ENCODE results near the gene CACNA1C. TPM values are rescaled to one million over a fixed set of nuclear protein-coding genes. Genes with fewer than 3 reads are reported as not detected.

CACNA1C gene
- total RNA-seq, 2 experiments from 2014 or later = 0.69 to 1.4 TPM

DNA sequence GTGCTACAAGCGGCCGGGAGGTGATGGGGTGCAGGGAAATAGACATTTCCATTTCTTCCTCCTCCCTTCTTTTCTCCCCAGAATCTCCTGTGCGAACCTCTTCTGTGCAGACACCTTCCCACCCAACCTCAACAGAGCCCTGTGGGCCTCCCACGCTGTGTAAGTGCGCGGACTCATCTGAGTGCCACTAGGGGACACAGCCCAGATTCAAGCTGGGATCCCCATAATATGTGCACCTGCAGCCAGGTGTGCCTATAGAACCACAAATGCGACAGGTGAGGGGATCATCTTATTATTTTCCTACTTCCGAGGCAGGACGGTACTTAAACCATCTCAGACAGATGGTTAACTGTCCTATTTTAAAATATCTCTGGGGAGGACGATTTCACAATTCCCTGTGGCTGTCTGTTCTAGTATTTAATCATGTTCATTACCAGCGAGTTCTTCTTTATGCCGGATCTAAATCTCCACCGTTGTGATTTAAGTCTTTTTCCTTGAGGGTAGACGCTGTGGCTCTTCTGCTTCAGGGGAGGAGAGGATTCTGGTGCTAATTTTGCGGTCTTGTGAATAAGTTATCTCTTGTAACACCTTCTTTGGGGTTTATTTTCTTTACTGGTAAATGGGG, 17.2 kb upstream of the CACNA1C start:
- peak overlapping the region; percentile 88 for H3K4me2 ChIP-seq (ENCODE audit: low read length)
- H3K4me3 ChIP-seq (ENCODE audit: low read depth, low read length, poor library complexity, severe bottlenecking) = peak overlapping the region; percentile 58
- peaks cover 6% of the 10 kb centered on the region for H3K4me1 ChIP-seq (ENCODE audit: insufficient read depth, low read length, poor library complexity, severe bottlenecking)
- H3K36me3 ChIP-seq (ENCODE audit: insufficient read depth, low read length) = no peaks in the 10 kb centered on the region
- TF ChIP-seq, protein P1, sequence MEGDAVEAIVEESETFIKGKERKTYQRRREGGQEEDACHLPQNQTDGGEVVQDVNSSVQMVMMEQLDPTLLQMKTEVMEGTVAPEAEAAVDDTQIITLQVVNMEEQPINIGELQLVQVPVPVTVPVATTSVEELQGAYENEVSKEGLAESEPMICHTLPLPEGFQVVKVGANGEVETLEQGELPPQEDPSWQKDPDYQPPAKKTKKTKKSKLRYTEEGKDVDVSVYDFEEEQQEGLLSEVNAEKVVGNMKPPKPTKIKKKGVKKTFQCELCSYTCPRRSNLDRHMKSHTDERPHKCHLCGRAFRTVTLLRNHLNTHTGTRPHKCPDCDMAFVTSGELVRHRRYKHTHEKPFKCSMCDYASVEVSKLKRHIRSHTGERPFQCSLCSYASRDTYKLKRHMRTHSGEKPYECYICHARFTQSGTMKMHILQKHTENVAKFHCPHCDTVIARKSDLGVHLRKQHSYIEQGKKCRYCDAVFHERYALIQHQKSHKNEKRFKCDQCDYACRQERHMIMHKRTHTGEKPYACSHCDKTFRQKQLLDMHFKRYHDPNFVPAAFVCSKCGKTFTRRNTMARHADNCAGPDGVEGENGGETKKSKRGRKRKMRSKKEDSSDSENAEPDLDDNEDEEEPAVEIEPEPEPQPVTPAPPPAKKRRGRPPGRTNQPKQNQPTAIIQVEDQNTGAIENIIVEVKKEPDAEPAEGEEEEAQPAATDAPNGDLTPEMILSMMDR (conservative IDR thresholded peaks at IDR 0.05; ENCODE audit: low read length) = no peak
- H3K79me2 ChIP-seq (ENCODE audit: insufficient read depth, low read depth, low read length) = no peaks in the 10 kb centered on the region
- no peak for DNase-seq (ENCODE audit: low spot score)
- H3K9me3 ChIP-seq (ENCODE audit: low read length) = no peaks in the 10 kb centered on the region
- CTCF ChIA-PET (ENCODE audit: unreplicated experiment) = interaction anchor here (1.1 kb wide), 1 partner anchor 255 kb away, joined by 3 read pairs; no protein-coding TSS in a partner anchor
- POLR2A ChIA-PET = no interaction called here
- no peaks in the 10 kb centered on the region for H4K20me1 ChIP-seq (ENCODE audit: insufficient read depth, low read length)
- peak overlapping the region; percentile 78 for H2AFZ ChIP-seq (ENCODE audit: low read length)
- no peaks in the 10 kb centered on the region for H3K9me2 ChIP-seq (ENCODE audit: insufficient read depth, low read length)
- BruUV-seq (replicated peaks) = no TSS peak
- intact Hi-C loops (cut with micrococcal nuclease; ENCODE audit: unreplicated experiment) = loop anchor here (2.0 kb wide), 1 partner anchor 239 kb away; no protein-coding TSS in a partner anchor
- no peak overlapping the region for H3K27ac ChIP-seq (ENCODE audit: low read depth, low read length, poor library complexity, severe bottlenecking)

DNA sequence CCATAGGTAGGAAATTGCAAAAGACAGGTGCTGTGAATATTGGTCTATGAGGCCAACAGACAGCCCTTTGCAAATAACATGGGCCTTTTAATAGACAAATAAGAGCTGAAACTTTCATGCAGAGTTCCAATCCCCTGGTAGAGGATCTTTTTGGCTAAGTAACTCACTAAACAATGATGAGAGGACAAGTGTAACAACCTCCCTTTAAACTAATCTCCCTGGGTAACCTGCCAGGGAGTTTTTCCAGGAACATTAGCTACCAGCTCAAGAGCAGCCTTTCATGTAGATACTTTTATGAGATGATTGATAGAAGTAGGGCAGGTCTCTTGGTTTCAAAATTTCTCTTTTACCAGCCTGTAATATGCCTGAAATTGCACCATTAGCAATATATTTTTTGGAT, 13.8 kb upstream of the CACNA1C start:
- H3K4me2 ChIP-seq (ENCODE audit: low read length) = no peak overlapping the region
- H3K9me2 ChIP-seq (ENCODE audit: insufficient read depth, low read length) = no peaks in the 10 kb centered on the region
- no TSS peak for BruUV-seq (replicated peaks)
- CTCF ChIA-PET (ENCODE audit: unreplicated experiment) = no interaction called here
- H3K4me1 ChIP-seq (ENCODE audit: insufficient read depth, low read length, poor library complexity, severe bottlenecking) = peaks cover 6% of the 10 kb centered on the region
- no peak overlapping the region for H3K4me3 ChIP-seq (ENCODE audit: low read depth, low read length, poor library complexity, severe bottlenecking)
- intact Hi-C loops (cut with micrococcal nuclease; ENCODE audit: unreplicated experiment) = no loop called here
- no peaks in the 10 kb centered on the region for H3K36me3 ChIP-seq (ENCODE audit: insufficient read depth, low read length)
- no peak overlapping the region for H3K27ac ChIP-seq (ENCODE audit: low read depth, low read length, poor library complexity, severe bottlenecking)
- DNase-seq (ENCODE audit: low spot score) = no peak
- no peak overlapping the region for H2AFZ ChIP-seq (ENCODE audit: low read length)
- POLR2A ChIA-PET = interaction anchor here (0.6 kb wide), 1 partner anchor 541 kb away, joined by 3 read pairs; no protein-coding TSS in a partner anchor
- H3K79me2 ChIP-seq (ENCODE audit: insufficient read depth, low read depth, low read length) = no peaks in the 10 kb centered on the region
- no peaks in the 10 kb centered on the region for H4K20me1 ChIP-seq (ENCODE audit: insufficient read depth, low read length)
- TF ChIP-seq, protein P1 (conservative IDR thresholded peaks at IDR 0.05; ENCODE audit: low read length) = no peak
- TF ChIP-seq EZH2phosphoT487 (IDR thresholded peaks at IDR 0.05; ENCODE audit: borderline replicate concordance, low read depth, low read length) = no peak
- H3K9me3 ChIP-seq (ENCODE audit: low read length) = no peaks in the 10 kb centered on the region

DNA sequence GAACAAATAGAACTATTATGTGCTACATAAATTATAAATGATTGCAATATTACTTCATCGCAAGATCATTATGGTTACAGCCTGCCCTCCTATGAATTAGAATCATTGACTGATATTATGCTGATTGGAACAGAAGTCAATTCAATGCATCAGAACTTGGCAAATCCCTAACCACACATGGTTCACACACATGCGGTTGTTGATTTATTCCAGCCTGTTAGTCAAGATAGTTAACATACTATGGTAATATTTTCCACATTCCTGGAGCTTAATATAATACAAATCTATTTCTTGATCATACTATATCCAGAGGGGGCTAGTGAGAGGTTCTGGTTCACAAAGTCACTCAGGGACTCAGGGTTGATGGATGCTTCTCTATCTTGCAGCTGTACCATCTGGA, 9.7 kb upstream of the CACNA1C start:
- BruUV-seq (replicated peaks) = no TSS peak
- ChIA-PET POLR2A (interaction anchor here (0.6 kb wide), 1 partner anchor 26 kb away, joined by 3 read pairs; no protein-coding TSS in a partner anchor), CTCF (ENCODE audit: unreplicated experiment) (no interaction called here)
- no peaks in the 10 kb centered on the region for H3K4me1 ChIP-seq (ENCODE audit: insufficient read depth, low read length, poor library complexity, severe bottlenecking)
- no peaks in the 10 kb centered on the region for H4K20me1 ChIP-seq (ENCODE audit: insufficient read depth, low read length)
- H3K4me3 ChIP-seq (ENCODE audit: low read depth, low read length, poor library complexity, severe bottlenecking) = no peak overlapping the region
- intact Hi-C loops (cut with micrococcal nuclease; ENCODE audit: unreplicated experiment) = no loop called here
- TF ChIP-seq, protein P1 (conservative IDR thresholded peaks at IDR 0.05; ENCODE audit: low read length) = no peak
- no peak for TF ChIP-seq EZH2phosphoT487 (IDR thresholded peaks at IDR 0.05; ENCODE audit: borderline replicate concordance, low read depth, low read length)
- DNase-seq (ENCODE audit: low spot score) = no peak
- H2AFZ ChIP-seq (ENCODE audit: low read length) = no peak overlapping the region
- H3K9me2 ChIP-seq (ENCODE audit: insufficient read depth, low read length) = no peaks in the 10 kb centered on the region
- no peaks in the 10 kb centered on the region for H3K36me3 ChIP-seq (ENCODE audit: insufficient read depth, low read length)
- H3K9me3 ChIP-seq (ENCODE audit: low read length) = no peaks in the 10 kb centered on the region
- no peak overlapping the region for H3K4me2 ChIP-seq (ENCODE audit: low read length)
- no peak overlapping the region for H3K27ac ChIP-seq (ENCODE audit: low read depth, low read length, poor library complexity, severe bottlenecking)
- H3K79me2 ChIP-seq (ENCODE audit: insufficient read depth, low read depth, low read length) = no peaks in the 10 kb centered on the region
